OCI-LY3 (cell line): ENCODE measurements around the gene LRCH3.

ENCODE experiments used
- CTCF ChIP-seq: fragments of 200-600, 300-600 bp; sonication (generic); IDR thresholded peaks from 2 replicates; pipeline ENCODE4 v1.5.1; 2014; ENCODE audit warnings: antibody characterized with exemption, low read length, low read depth
- EZH2phosphoT487 ChIP-seq: fragments of 200-600 bp; shearing (Covaris generic); IDR thresholded peaks from 2 replicates; pipeline ENCODE4 v1.6.1; 2018; ENCODE audit warnings: antibody characterized with exemption, mixed run types, low read depth

- TF ChIP-seq CTCF (no peak), EZH2phosphoT487 (no peak)
These were observed 1.7 kb upstream of the LRCH3 start for GRCh38 chr3:197789309-197789708.
